Loucy (cell line): ENCODE data around the gene EVA1B.

Experiments
- CTCF ChIP-seq: fragments of 200-600 bp; sonication (generic); conservative IDR thresholded peaks from 2 replicates; pipeline ENCODE4 v1.5.1; 2014; ENCODE audit warnings: mild to moderate bottlenecking, antibody characterized with exemption, low read length
- EZH2phosphoT487 ChIP-seq: fragments of 200-600 bp; IDR thresholded peaks from 2 replicates; pipeline ENCODE4 v1.6.1; 2018; ENCODE audit warnings: antibody characterized with exemption, mild to moderate bottlenecking, moderate library complexity, borderline replicate concordance

DNA sequence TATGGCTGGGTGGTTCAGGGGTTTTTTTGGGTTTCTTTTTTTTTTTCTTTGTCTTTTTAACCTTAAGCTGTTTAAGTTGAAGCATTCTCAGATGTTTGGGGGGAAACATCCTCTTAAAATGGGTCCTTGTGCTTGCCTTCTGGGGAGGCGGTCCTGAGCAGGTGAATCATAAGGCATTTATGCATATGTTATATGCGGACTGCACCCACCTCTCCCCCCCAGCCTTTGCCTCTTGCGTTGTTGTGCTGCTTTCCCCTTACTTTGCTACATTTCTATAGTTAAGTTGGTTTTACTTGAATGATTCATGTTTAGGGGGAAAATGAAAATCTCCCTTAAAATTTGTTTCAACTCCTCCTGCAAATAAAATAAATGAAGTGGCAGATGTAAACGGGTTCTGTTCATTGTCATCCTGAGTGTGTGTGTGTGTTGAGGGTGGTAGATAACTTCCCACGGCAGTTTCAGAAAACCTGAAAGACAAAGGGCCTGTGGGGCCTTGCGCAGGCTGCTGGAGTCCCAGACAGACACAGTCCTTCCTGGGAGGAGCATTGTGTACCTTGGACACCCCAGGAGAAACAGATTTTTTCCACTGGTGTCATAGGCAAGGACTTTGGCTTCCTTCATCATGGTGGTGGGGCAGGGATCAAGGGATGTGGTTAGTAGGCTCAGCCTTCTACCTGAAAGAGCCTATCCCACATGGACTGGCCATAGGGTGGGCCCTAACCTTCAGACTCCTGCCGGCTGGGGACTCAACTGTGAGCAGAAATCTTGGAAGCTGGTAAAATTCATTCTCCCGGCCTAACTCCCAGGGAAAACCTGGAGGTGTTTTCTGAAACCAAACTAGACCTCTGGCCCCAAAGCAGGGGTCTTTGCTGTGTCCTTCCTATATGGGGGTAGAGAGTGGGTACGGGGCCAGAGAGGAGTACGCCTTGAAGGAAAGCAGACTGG, 18.2 kb downstream of the EVA1B start:
- TF ChIP-seq CTCF (no peak), EZH2phosphoT487 (no peak)
